Measurements from ENCODE around the gene FAM120A.
"Not testable (repeated sequence)": the region's sequence is repeated elsewhere in the genome, so short reads cannot be mapped to it uniquely, and the experiment has no call there.

Gene FAM120A

GRCh38 chr9:93450945-93451815 lies at the start of gene FAM120A:
FAM120A (plus strand) TSS chr9:93451685; CDS start chr9:93451916, 231 bp downstream.
- DNase-seq (ENCODE audit: low spot score), result peak; percentile 72

GRCh38 chr9:93406371-93406770 lies 45.1 kb upstream of the FAM120A start:
- no peak for DNase-seq (ENCODE audit: low spot score)

GRCh38 chr9:93413530-93413929 lies 38.0 kb upstream of the FAM120A start:
- no peak for DNase-seq (ENCODE audit: low spot score)

GRCh38 chr9:93415176-93415690 lies 36.3 kb upstream of the FAM120A start:
- no peak for DNase-seq (ENCODE audit: low spot score)

- no peak for DNase-seq (ENCODE audit: low spot score)
Measured at GRCh38 chr9:93416530-93417235, 34.8 kb upstream of the FAM120A start.

- no peak for DNase-seq (ENCODE audit: low spot score)
Measured at GRCh38 chr9:93417538-93417937, 33.9 kb upstream of the FAM120A start.

- DNase-seq (ENCODE audit: low spot score), result no peak
Measured at GRCh38 chr9:93419023-93419422, 32.5 kb upstream of the FAM120A start.

GRCh38 chr9:93422977-93423616 lies 28.4 kb upstream of the FAM120A start:
- no peak for DNase-seq (ENCODE audit: low spot score)

GRCh38 chr9:93427655-93428379 lies 23.7 kb upstream of the FAM120A start:
- no peak for DNase-seq (ENCODE audit: low spot score)

GRCh38 chr9:93431539-93432105 lies 19.9 kb upstream of the FAM120A start:
- DNase-seq (ENCODE audit: low spot score), result no peak

GRCh38 chr9:93432964-93433363 lies 18.5 kb upstream of the FAM120A start:
- DNase-seq (ENCODE audit: low spot score), result no peak

GRCh38 chr9:93434056-93434455 lies 17.4 kb upstream of the FAM120A start:
- no peak for DNase-seq (ENCODE audit: low spot score)

GRCh38 chr9:93435386-93435785 lies 16.1 kb upstream of the FAM120A start:
- DNase-seq (ENCODE audit: low spot score), result no peak

- no peak for DNase-seq (ENCODE audit: low spot score)
Measured at GRCh38 chr9:93436218-93436617, 15.3 kb upstream of the FAM120A start.

GRCh38 chr9:93436655-93437407 lies 14.7 kb upstream of the FAM120A start:
- DNase-seq (ENCODE audit: low spot score), result no peak

- no peak for DNase-seq (ENCODE audit: low spot score)
Measured at GRCh38 chr9:93437996-93438395, 13.5 kb upstream of the FAM120A start.

GRCh38 chr9:93439301-93439700 lies 12.2 kb upstream of the FAM120A start:
- DNase-seq (ENCODE audit: low spot score), result not testable (repeated sequence)

GRCh38 chr9:93440896-93441580 lies 10.4 kb upstream of the FAM120A start:
- no peak for DNase-seq (ENCODE audit: low spot score)

GRCh38 chr9:93446073-93446472 lies 5.4 kb upstream of the FAM120A start:
- no peak for DNase-seq (ENCODE audit: low spot score)

GRCh38 chr9:93447655-93448054 lies 3.8 kb upstream of the FAM120A start:
- DNase-seq (ENCODE audit: low spot score), result no peak
